G401.6 (cell line): ENCODE measurements around the gene RCE1.
A peak's percentile ranks its signal among the peaks of the same experiment; 100 is the strongest.

Experiments used
- FAIRE-seq: peaks from 2 replicates; lab custom pipeline; 2012; peaks lifted over from hg19 to GRCh38; lab: Jason Lieb, UNC

RCE1 gene

DNA sequence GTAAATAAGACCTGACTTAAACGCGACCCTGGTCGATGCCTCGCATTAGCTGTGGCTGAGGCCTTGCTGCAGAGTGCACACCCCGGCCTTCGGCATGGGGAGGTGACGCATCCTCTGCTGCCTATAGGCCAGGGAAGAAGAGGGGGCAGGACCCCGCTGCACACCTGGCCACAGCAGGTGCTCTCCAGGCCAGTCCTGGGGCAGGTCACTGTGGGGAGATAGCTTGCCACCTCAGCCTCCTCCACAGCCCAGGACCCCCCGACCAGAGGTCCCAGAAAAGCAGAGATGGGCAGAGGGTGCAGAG lies 26.3 kb downstream of the RCE1 start:
- no peak for FAIRE-seq

DNA sequence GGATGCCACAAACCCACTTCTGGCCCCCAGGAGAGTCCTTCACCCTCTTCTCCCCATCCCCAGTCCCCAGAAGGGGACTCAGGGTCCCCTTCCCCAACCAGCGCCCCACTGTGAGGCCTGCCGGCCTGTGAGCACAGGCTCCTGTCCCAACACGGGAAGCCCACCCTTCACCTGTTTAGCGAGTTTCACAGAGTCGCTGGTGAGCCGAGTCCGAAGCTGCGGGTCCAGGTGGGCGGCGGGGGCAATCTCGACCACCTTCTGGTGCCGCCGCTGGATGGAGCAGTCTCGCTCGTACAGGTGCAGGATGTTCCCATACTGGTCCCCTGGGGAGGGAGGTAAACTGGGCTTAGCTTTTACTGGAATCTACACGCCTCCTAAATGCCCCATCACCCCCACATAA lies 26.9 kb downstream of the RCE1 start:
- FAIRE-seq = no peak

DNA sequence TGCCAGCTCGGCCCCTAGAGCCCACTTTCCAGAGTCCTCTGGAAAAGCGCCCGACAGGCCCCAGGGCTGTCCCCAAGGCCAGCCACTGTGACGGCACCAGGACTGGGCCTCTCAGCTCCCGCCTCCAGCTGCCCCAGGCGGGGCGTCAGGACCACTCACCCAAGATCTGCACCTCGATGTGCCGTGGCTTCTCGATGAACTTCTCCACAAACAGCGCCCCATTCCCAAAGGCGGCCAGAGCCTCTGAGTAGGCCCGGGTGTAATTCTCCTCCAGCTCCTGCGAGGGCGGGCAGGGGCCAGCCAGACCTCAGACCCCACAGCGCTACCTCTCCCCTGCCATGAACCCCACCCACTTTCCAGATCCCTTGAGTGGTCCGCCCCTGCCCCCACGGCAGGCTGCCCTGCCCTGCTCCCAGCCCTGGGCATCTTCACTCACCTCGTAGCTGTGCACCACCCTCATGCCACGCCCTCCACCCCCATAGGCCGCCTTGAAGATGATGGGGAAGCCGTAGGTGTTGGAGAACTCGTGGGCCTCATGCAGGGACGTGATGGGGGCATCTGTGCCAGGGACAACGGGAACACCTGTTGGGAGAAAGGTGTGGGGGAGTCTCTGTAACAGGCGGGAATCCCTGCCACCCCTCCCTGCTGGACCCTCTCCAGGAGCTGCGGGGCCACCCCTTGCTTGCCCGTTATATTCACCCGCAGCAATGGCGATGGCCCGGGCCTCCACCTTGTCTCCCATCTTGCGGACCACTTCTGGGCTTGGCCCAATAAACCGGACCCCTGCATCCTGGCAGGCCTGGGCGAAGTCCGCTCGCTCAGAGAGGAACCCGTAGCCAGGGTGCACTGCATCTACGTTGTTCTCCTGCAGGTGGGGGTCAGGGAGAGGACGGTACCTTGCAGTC lies 27.6 kb downstream of the RCE1 start:
- no peak for FAIRE-seq

- no peak for FAIRE-seq
These were observed 28.3 kb downstream of the RCE1 start for GRCh38 chr11:66871521-66871901.

- no peak for FAIRE-seq
These were observed 31.0 kb downstream of the RCE1 start for GRCh38 chr11:66874232-66874631.

DNA sequence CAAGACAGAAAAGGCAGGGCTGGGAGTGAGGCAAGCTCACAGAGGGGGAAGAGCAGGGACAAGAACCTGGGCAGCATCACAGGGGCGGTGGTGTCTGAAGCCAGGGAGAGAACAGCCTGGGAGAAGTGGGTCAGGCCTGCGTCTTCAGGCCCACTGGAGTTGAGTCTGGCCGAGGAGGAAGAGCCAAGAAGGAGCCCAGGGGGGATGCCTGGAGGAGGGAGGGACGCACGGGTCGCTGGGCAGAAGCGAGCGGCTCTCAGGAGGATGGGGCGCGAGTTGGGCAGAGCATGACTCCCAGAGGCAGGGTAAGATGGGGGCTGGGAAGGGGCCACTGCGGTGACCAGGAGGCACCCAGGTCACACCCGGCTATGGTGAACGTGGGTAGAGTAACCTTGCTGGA lies 32.1 kb downstream of the RCE1 start:
- no peak for FAIRE-seq

DNA sequence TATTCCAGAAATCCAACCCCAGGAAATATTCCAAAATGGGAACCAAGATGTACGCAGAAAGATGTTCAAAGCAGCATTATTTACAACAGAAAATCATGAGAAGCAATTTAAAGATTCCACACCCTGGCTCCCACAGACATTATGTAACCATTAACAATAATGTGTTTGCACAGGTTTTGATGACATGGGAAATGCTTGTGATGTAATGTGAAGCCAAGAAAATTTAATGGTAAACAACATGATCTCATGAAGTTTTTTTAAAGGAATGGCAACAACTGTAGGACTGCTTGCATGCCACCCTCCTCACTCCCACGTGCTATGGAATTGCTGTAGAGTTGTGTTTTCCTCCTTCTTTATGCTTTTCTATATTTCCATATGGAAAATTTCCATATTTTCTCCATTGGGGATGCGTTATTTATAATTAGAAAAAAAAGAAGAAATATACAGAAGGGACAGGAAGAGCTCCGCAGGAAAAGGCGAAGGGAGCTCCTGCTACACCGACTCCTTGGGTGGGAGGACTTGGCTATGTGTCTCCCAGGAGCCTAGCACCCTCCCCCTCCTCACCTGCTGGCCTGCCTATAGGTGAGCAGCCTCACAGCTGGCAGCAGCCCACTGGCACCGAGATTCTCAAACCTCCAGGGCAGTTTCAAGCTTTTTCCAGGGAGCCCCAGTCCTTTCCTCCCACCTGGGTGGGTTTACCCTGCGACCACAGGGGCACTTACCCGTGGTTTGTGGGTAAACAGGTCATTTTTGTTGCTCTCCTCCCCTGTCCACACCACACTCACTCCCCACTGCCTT lies 34.5 kb downstream of the RCE1 start:
- no peak for FAIRE-seq

DNA sequence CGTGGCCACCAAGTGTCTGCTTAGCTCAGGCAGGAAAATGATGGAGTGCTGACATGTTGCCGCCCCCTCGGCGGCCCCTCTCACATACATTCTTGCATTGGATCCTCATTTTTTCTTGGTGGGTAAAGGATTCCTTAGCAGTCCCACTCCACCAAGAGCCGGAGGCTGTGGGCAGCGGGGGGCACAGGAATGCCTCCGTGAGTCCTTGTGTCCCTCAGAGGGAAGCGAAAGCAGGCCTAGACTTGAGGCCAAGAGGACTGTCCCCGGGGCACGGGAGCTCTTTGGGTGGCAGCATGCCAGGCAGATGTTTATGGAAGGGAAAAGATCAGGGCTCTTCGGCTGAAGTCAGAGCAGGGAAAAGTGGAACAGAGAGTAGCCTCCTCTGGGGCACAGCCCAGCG lies 35.2 kb downstream of the RCE1 start:
- no peak for FAIRE-seq

- no peak for FAIRE-seq
These were observed 35.8 kb downstream of the RCE1 start for GRCh38 chr11:66879000-66879399.

DNA sequence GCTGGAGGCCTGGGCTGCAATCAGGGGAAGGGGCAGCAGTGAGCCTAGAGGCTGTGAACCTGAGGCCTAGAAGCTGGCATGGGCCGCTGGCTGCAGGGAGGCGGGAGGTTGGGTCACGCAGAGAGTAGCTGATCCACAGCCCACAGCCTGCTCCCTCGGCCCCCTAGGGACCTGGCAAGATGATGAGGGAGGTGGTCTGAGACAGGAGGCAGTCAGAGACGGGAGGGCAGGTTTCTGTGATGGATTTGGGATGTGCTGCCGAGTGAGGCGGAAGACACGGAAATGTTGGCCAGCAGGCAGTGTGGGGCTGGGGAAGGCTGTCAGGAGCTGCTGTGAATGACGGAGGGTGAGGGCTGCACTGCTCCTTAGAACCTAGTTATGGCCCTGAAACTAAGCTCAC lies 36.3 kb downstream of the RCE1 start:
- no peak for FAIRE-seq

- FAIRE-seq = no peak
These were observed 36.8 kb downstream of the RCE1 start for GRCh38 chr11:66879999-66880398.

DNA sequence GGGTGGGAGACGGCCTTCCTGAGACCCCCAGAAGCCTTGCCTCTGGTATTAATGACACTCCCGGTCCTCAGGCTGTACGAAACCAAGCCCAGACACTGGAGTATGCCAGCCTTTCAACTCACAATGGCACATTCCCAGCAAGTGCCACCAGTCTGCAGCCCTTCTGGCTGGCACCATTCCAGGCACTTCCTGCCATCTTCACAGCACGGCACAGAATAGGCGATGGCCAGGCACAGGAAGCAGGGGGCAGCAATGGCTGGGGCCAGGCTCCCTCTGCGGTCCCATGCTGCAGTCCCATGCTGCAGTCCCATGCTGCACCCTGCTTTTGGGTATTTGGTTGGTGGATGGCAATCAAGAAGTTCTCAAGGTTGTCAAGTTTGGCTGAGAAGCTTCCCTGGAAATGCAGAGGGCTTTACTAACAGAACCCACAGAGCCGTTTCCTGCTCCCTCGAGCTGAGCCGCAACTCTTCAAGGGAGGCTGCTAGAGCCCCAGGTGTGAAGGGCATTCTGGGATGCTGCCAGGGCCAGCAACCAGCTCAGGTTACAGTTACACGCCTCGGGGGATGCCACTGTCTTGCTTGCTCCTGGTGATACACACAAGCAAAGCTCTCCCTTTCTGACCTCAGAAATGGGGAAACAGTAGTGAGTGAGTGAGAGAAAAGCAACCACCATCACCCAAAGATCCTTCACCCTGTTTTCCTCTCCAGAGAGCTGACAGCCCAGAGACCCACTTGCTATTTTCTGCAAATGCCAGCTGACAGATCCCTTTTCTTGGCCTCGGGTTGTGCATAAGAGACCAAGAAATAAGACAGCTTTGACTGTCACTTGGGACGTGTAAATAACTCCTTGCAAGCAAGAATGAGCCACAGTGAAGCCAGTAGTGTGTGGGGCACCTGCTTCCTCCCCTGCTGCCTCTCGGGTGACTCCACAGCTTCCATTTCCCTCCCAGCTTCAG lies 37.5 kb downstream of the RCE1 start:
- no peak for FAIRE-seq

- FAIRE-seq = no peak
These were observed 38.2 kb downstream of the RCE1 start for GRCh38 chr11:66881451-66881835.

DNA sequence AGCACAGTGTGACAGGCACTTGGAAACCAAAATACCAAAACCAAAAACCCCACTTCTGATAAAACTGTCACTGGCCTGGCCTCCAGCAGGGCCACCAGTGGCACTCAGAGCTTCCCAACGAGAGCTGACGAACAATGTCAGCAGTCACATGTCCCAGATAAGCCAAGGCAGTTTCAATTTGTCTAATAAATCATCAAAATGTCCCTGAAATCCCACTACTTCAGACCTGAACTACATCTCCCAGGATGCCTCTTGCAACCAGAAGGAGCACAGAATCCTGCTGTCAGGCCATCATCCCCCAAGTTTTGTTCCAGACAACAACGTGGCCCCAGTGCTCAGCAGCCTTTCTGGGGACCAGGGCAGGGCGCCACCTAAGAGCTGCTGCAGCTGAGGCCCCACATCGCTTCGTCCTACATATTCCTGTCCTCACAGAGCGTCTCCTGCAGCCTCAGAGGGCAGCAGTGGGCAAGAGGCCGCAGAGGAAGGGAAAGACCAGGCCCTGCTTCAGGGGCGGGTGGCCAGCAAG lies 38.7 kb downstream of the RCE1 start:
- no peak for FAIRE-seq

- no peak for FAIRE-seq
These were observed 39.3 kb downstream of the RCE1 start for GRCh38 chr11:66882561-66883015.

DNA sequence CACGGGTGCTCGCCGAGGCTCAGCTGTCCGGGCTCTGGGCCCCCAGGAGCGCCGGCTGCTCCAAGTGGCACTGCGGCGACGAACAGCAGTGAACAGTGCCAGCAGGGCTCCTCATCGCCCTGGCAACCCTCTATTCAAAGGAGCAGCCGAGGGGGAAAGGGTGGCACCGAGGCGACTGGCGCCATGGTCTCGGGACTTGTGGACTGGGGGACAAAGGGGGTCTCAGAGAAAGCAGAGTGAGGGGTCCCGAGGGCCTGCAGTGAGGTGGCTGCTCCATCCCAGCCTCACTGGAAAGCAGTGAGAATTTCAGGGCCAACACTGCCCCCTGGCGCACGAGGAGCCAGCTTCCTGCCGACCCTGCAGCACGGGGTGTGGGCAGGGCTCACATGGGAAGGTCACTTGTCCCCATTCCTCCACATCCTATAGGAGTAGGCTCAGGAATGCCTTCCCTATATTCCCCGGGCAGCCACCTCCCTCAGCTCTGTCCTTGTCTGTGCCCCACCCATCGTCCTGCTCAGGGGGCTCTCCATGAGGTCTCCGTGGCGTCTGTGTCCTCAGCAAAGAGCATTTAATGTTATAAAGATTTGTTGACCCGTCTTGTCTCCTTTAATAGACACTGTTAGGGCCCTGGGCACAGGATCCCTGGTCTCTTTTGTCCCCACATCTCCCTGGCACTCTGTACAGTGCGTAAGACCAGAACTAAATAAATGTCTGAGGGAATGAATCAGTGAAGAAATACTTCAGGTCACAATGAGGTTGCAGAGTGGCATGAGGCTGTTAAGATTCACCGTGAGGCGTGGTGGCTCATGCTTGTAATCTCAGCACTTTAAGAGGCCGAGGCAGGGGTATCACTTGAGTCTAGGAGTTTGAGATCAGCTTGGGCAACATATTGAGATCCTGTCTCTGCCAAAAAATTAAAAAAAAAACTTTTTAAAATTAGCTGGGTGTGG lies 40.0 kb downstream of the RCE1 start:
- FAIRE-seq = peak; percentile 56

- FAIRE-seq = no peak
These were observed 41.2 kb downstream of the RCE1 start for GRCh38 chr11:66884443-66884842.

GRCh38 chr11:66885469-66885868 lies 42.2 kb downstream of the RCE1 start:
- FAIRE-seq = no peak

DNA sequence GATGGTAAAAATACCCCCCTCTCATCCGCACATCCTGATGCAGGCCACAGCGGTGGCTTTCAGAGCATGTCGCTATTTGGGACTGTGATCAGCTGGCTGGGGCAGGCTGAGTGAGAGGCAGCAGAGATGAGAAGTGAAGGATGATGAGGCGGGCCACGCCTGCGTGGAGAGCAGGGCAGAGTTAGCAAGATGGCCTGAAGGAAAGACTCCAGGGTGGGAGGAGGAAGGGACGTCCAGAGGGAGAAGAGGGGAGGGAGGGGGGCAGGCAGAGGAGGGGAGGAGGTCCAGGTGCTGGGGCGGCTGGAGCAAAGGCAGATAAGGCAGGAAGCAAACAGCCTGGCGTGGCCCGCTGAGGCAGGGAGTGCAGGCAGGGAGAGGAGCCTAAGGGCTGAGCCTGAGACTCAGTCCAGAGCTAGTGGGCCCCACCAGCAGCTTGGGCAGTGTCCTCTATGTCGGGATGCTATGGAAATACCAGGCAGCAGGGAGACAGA lies 42.8 kb downstream of the RCE1 start:
- FAIRE-seq = no peak

DNA sequence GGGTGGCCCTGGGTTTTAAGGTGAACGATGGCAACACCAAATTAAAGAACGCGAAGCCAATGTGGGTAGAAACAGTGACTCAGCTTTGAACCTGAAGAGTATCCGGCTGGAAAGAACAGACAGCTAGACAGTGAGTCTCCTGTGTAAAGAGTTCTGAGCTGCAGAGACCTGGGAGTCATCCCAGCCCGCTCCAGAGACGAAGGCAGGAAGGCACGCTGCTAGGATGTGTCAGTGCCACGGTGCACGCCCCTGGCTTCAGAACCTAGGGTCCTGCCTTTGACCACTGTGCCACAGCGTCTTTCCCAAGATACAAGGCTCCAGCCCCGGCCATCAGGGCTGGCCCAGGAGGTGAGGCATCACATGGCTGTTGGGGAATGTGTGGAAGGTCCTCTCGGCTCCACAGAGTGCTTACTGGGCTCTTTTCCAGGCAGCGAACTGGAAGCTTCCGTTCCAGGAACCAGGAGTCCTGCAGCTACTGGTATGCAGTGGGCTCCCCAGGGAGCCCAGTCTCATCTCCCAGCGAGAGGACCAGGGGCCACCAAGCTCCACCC lies 43.5 kb downstream of the RCE1 start:
- no peak for FAIRE-seq

- no peak for FAIRE-seq
These were observed 44.3 kb downstream of the RCE1 start for GRCh38 chr11:66887526-66887925.
